ENCODE results near the gene HOXB9.

GRCh38 chr17:48631693-48632578, 5.8 kb upstream of the HOXB9 start:
- TF ChIP-seq CTCF (IDR thresholded peaks at IDR 0.05 in 2 of 3, conservative IDR thresholded peaks at IDR 0.05 in 1 of 3; ENCODE audit: control insufficient read depth in 2 of 3, extremely low read depth in 1 of 3, insufficient read depth in 1 of 3, low read depth in 3 of 3, low read length in 3 of 3) (no peak), IRF3 (IDR thresholded peaks at IDR 0.05) (no peak)
